ENCODE measurements around the gene METTL24.

DNA sequence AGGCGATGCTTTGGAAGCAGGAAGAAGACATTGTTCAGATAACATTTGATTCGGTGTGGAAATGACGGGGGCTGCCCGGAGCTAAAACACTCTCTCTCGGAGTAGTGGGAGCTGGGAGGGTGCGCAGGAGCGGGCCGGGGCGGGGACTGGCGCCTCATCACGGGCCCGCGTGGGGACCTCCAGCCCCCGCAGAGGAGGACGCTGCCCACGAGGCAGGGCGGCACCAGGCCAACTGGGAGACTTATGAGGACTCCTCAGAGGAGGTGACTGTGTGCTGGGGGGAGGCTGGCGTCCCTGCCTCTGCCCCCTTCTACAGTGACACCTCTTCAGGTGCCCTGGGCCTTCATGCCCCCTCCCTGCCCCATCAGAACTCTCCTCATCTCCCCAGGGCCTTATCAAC is 42.1 kb upstream of the METTL24 start:
- TF ChIP-seq EP300 (IDR thresholded peaks at IDR 0.05): no peak
- no peak for TF ChIP-seq POLR2A (IDR thresholded peaks at IDR 0.05)
- TF ChIP-seq, protein P1, sequence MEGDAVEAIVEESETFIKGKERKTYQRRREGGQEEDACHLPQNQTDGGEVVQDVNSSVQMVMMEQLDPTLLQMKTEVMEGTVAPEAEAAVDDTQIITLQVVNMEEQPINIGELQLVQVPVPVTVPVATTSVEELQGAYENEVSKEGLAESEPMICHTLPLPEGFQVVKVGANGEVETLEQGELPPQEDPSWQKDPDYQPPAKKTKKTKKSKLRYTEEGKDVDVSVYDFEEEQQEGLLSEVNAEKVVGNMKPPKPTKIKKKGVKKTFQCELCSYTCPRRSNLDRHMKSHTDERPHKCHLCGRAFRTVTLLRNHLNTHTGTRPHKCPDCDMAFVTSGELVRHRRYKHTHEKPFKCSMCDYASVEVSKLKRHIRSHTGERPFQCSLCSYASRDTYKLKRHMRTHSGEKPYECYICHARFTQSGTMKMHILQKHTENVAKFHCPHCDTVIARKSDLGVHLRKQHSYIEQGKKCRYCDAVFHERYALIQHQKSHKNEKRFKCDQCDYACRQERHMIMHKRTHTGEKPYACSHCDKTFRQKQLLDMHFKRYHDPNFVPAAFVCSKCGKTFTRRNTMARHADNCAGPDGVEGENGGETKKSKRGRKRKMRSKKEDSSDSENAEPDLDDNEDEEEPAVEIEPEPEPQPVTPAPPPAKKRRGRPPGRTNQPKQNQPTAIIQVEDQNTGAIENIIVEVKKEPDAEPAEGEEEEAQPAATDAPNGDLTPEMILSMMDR (IDR thresholded peaks at IDR 0.05): no peak

All from ovary (tissue), 3 donors.